ENCODE data around the gene SMDT1.
"Not testable (repeated sequence)": the region's sequence is repeated elsewhere in the genome, so short reads cannot be mapped to it uniquely, and the experiment has no call there.

The SMDT1 gene

GRCh38 chr22:42111798-42112197 lies 32.3 kb downstream of the SMDT1 start:
- H3K27me3 ChIP-seq (ENCODE audit: control insufficient read depth, insufficient read depth, low read length): no peaks in the 10 kb centered on the region
- no peaks in the 10 kb centered on the region for H3K4me1 ChIP-seq
- H3K27ac ChIP-seq: no peak overlapping the region
- no peak overlapping the region for H3K4me3 ChIP-seq (ENCODE audit: low read depth, low read length)
- no peak overlapping the region for H3K4me2 ChIP-seq (ENCODE audit: low read length)
- H3K9ac ChIP-seq: no peak overlapping the region
- H3K36me3 ChIP-seq (ENCODE audit: control insufficient read depth, insufficient read depth, low read length): no peaks in the 10 kb centered on the region
- no peak for TF ChIP-seq CTCF (IDR thresholded peaks at IDR 0.05)
- H3K9me3 ChIP-seq (ENCODE audit: control insufficient read depth, low read length): no peaks in the 10 kb centered on the region
- no peaks in the 10 kb centered on the region for H3K79me2 ChIP-seq
- no peak overlapping the region for H2AFZ ChIP-seq

GRCh38 chr22:42112793-42113192 lies 33.3 kb downstream of the SMDT1 start:
- H3K36me3 ChIP-seq (ENCODE audit: control insufficient read depth, insufficient read depth, low read length); H3K27me3 ChIP-seq (ENCODE audit: control insufficient read depth, insufficient read depth, low read length); H3K79me2 ChIP-seq; H3K4me1 ChIP-seq; H3K9me3 ChIP-seq (ENCODE audit: control insufficient read depth, low read length); H3K4me3 ChIP-seq (ENCODE audit: low read depth, low read length); H3K9ac ChIP-seq; H3K27ac ChIP-seq; H3K4me2 ChIP-seq (ENCODE audit: low read length); H2AFZ ChIP-seq: not testable (repeated sequence)

GRCh38 chr22:42114721-42115120 lies 35.2 kb downstream of the SMDT1 start:
- Histone ChIP-seq H3K27ac (no peak overlapping the region), H3K9me3 (ENCODE audit: control insufficient read depth, low read length) (no peaks in the 10 kb centered on the region), H3K4me2 (ENCODE audit: low read length) (no peak overlapping the region), H3K27me3 (ENCODE audit: control insufficient read depth, insufficient read depth, low read length) (no peaks in the 10 kb centered on the region), H2AFZ (no peak overlapping the region), H3K4me3 (ENCODE audit: low read depth, low read length) (no peak overlapping the region), H3K79me2 (no peaks in the 10 kb centered on the region), H3K36me3 (ENCODE audit: control insufficient read depth, insufficient read depth, low read length) (no peaks in the 10 kb centered on the region), H3K4me1 (no peaks in the 10 kb centered on the region), H3K9ac (no peak overlapping the region)
- no peak for TF ChIP-seq CTCF (IDR thresholded peaks at IDR 0.05)

- not testable (repeated sequence) for H2AFZ ChIP-seq; H3K27me3 ChIP-seq (ENCODE audit: control insufficient read depth, insufficient read depth, low read length); H3K9ac ChIP-seq
These were observed 35.9 kb downstream of the SMDT1 start for GRCh38 chr22:42115420-42115830.

GRCh38 chr22:42116848-42117424 lies 37.4 kb downstream of the SMDT1 start:
- Histone ChIP-seq H3K27me3 (ENCODE audit: control insufficient read depth, insufficient read depth, low read length) (no peaks in the 10 kb centered on the region), H3K4me3 (ENCODE audit: low read depth, low read length) (no peak overlapping the region), H3K4me1 (no peaks in the 10 kb centered on the region), H3K27ac (no peak overlapping the region), H3K4me2 (ENCODE audit: low read length) (no peak overlapping the region), H3K79me2 (no peaks in the 10 kb centered on the region), H3K9ac (no peak overlapping the region), H3K36me3 (ENCODE audit: control insufficient read depth, insufficient read depth, low read length) (no peaks in the 10 kb centered on the region), H3K9me3 (ENCODE audit: control insufficient read depth, low read length) (no peaks in the 10 kb centered on the region), H2AFZ (no peak overlapping the region)
- no peak for TF ChIP-seq CTCF (IDR thresholded peaks at IDR 0.05)

More at GRCh38 chr22:42115420-42115830, 35.9 kb downstream of the SMDT1 start:
- H3K27ac ChIP-seq; H3K4me2 ChIP-seq (ENCODE audit: low read length); H3K9me3 ChIP-seq (ENCODE audit: control insufficient read depth, low read length); H3K36me3 ChIP-seq (ENCODE audit: control insufficient read depth, insufficient read depth, low read length); H3K79me2 ChIP-seq; H3K4me3 ChIP-seq (ENCODE audit: low read depth, low read length); H3K4me1 ChIP-seq: not testable (repeated sequence)

GRCh38 chr22:42120231-42121021 lies 40.9 kb downstream of the SMDT1 start:
- not testable (repeated sequence) for H3K9ac ChIP-seq; H3K4me3 ChIP-seq (ENCODE audit: low read depth, low read length); H3K27me3 ChIP-seq (ENCODE audit: control insufficient read depth, insufficient read depth, low read length); H3K4me1 ChIP-seq; H3K36me3 ChIP-seq (ENCODE audit: control insufficient read depth, insufficient read depth, low read length); H3K79me2 ChIP-seq; H2AFZ ChIP-seq; H3K27ac ChIP-seq; H3K9me3 ChIP-seq (ENCODE audit: control insufficient read depth, low read length); H3K4me2 ChIP-seq (ENCODE audit: low read length)

- not testable (repeated sequence) for H2AFZ ChIP-seq; H3K4me2 ChIP-seq (ENCODE audit: low read length); H3K9me3 ChIP-seq (ENCODE audit: control insufficient read depth, low read length); H3K4me3 ChIP-seq (ENCODE audit: low read depth, low read length); H3K4me1 ChIP-seq; H3K79me2 ChIP-seq; H3K9ac ChIP-seq; H3K27ac ChIP-seq; H3K27me3 ChIP-seq (ENCODE audit: control insufficient read depth, insufficient read depth, low read length); H3K36me3 ChIP-seq (ENCODE audit: control insufficient read depth, insufficient read depth, low read length)
These were observed 44.0 kb downstream of the SMDT1 start for GRCh38 chr22:42123529-42123928.
